Fibroblast of skin of scalp (primary cell): ENCODE measurements around the gene OPCML.
A peak's percentile ranks its signal among the peaks of the same experiment; 100 is the strongest.

ENCODE experiments used
- DNase-seq: peaks from one replicate; pipeline ENCODE4 v3.0.0-alpha.2; 2013

Gene OPCML

DNA sequence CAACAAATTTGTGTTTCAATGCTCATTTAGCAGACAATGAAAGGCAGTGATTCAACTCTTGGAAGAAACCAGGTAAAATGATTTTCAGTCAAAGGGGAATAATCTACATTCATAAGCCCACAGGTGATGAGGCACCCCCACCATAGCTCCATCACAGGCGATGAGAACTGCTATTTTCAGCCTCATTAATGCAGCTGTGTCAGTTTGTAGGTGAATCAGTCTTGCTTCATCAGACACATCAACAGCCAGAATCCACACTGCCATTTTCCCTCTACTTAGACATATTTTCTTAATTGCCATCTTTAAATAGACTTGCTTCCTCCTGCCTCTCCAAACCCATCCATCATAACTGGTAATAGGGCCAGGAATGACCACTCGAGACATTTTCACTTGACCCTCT is 701.0 kb downstream of the OPCML start:
- no peak for DNase-seq

DNA sequence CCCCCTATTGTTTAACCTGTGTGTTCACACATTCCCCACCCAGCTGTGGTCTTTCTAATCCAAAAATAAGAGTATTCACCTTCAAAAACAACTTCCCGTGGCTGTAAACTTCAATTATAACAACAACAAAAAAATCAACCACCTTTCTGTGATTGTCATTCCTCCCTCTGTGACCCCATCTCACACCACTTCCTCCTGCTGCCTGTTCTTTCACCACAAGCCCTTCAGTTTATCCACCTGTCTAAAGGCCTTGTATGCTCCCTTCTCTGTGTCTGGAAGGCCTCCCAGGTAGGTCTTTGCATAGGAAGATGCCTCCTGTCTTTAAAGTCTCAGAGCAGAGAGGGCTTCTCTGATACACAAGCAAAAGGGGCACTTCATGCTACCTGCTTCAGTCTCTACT is 707.7 kb downstream of the OPCML start:
- DNase-seq, result no peak

DNA sequence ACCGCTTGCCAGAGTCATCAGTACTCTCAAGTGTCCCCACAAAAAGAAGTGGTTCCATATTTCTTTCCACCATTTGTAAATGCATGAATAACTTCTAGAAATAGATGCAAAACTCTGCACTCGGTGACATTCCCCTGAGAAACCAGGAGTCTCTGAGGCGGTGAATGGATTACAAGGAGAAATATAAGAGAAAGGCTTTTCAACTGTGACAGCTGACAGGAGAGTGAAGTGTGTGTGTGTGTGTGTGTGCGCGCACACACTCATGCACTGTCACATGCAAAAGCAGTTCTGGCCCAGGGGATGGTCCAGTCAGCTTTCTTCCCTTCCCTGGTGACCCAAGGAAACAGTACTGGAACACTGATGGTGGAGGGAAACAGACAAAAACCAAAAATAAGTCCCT is 710.0 kb downstream of the OPCML start:
- no peak for DNase-seq

DNA sequence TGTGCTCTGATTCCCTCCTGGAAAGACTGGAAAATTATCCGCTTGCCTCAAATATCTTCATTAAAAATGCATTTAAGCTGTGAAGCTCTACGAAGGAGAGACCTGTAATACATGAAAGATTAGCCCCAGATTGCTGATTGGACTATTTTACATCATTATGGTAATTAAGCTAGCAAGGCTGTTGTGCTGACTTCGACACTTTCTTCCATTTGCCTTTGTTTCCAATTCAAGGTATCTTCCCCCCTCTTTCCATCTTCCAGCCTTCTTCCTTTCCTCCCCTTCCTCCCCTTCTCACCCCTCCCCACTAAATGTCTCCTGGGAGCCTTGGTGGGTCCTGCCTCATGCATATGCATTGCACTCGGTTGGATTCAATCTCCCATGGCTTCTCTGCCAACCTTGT is 710.8 kb downstream of the OPCML start:
- no peak for DNase-seq

DNA sequence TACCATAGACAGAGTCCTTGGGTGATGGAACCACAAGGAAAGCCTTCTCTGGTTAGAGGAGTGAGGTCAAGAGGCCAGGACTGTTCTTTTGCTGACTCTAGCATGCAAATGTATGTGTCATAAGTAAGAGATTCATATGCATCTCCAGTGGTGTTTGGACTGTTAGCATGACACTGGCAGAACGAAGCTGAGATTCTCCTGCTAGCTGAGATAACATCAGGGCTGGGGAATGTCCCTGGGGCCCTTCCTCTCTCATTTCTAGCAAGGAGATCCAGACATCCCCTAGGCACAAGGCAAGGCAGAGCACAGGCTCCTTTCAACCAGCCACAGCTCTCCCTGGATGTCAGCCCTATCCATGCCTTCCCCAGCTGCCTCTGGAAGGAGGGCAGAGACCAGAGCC is 711.3 kb downstream of the OPCML start:
- peak; percentile 95 for DNase-seq

DNA sequence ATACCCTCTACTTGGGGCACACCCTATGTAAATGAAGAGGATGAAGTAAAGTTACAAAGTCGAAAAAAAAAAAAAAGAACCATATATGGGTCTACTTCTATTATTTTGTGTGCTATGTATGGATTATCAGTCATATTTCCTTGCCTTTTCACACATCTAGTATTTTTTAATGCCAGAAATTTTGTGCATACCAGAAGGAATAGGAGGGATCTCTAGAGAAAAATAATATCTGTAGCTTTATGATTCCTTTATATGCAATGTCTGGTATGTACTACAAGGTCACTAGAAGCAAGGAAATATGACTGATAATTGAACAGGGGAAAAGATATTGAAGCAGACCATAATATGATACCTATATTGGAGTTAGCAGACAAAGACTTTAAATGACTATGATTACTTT is 713.4 kb downstream of the OPCML start:
- DNase-seq, result peak; percentile 79

DNA sequence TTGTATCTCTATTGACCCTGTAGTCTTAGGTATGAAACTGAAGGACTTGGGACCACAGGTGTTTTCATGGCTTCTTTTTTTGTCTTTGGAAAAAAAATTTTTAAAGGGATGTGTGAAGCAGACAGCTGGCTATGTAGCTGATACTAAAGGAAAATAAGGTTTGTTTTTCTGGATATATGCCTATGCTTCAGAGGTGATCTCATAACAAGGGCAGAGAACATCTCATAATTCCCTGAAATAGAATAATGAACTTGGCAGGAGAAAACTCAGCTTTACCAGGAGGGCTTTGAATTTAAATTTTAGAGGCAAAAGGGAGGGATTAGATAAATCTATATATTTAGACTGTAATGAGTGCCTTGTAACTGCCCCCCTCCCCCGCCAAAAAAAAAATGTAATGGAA is 714.9 kb downstream of the OPCML start:
- DNase-seq, result no peak

DNA sequence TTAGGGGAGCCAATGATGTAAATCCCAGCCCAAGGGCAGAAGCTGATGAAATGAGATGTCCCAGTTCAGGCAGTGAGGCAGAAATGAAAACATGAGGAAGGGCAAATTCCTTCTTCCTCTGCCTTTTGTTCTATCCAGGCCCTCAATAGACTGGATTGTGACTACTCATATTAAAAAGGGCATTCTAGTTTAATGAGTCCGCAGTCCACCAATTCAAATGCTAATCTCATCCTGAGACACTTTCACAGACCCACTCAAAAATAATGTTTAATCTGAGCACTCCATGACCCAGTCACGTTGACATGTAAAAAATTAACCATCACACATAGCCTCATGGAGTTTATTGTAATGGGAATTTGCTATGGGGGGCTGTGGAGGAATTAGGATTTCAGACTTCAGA is 717.9 kb downstream of the OPCML start:
- DNase-seq, result no peak

DNA sequence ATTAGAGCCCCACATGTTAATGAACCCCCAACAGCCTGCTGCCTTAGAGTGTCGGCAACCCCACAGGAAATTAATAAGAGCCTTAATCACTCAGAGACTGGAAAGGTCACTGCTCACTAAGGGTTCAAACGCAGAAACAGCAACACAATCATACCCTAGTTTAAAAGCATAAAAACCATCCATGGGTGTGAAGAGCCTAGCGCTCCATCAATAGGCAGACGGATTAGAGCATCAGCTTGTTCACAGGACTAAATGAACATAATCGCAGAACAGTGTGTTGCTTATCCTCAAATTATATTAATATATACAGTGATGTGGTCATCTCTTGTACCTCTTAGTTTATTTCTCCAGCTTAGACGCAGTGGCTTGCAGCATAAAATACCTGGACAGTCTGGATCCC is 720.7 kb downstream of the OPCML start:
- DNase-seq, result no peak

DNA sequence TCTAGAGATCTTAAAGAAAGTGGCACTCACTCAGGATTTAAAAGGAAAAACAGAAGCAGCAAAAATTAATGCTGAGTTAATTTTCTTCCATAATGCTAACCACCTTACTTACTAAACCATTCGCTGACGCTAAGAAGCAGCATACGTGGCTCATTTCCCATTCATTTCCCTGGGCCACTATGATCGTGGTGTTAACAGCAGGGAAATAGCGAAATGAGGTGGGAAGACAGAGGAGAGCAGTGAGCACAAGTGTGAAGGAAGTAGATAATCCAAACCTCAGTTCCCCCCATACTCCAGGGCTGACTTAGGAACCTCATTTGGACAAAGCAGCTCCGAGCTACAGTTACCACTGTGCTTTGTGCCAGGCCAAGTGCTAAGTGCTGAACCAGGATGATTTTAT is 723.2 kb downstream of the OPCML start:
- no peak for DNase-seq

DNA sequence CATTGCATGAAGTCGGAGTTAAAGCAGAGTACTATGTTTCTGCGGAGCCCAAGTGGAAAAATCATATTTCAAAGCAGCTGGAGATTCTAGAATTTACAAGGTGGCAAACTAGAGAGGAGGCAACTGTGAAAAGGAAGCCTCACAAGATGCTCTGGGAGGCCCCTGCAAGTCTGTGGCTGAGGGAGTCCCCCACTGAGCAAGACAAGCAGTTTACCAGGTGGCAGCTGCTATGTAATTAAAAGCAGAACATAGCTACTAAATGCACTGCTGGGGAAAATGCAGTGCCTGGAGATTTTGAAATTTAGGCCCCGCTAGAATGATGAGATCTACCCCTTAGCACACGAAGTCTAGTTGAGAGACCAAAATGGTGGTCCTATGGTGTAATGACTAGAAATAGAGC is 728.0 kb downstream of the OPCML start:
- no peak for DNase-seq

DNA sequence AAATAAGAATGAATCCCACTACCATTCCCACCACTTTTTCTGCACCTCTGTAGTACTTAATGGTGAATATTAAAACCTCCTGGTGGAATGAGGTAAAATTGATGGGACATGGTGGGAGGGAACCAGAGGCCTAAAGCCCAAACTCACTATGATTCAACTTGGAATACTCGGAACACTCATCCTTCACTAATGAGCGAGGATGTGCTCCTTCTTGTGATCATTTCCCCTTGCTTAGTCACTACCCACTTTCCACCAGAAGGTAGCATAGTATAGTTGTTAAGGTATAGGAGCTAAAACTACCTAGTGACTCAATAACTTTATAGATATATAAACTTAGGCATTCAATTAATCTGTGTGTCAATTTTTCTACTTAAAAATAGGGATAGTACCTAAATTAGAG is 728.9 kb downstream of the OPCML start:
- peak; percentile 15 for DNase-seq

DNA sequence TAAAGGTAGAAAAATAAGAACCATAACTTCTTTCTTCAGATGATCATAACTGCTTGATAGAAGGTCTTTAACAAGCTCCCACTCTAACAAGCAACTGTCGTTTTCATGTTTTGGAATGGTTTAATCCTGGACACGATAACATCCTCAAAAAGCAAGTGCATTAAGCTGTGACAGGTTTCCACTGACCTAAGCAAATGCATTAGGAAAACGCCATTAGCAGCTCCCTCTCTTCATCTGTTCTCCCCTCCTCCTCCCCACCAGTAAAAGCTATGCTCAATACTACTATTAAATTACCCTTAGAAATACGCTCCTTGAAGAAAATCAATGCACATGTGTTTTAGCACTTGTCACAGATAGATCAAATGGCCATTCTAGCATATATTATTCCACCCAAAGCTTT is 729.4 kb downstream of the OPCML start:
- DNase-seq, result no peak

DNA sequence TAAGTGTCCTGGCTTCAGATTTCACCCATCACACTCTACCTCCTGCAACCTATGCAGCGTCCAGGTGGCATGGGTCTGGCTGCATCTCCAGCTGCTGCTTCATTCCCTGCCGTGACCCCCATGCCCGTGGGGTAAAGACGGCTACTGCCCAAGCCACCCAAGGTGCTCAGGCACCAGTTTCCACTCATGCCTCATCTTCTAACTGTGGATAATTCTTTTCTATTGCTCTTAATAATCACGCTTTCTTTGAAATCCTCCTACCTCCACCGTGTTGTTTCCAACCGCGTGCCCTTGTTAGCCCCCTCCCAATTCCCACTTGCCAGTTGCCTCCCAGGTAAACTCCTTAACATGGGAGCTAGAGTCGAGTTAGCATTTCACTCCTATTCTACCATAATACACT is 738.5 kb downstream of the OPCML start:
- no peak for DNase-seq

DNA sequence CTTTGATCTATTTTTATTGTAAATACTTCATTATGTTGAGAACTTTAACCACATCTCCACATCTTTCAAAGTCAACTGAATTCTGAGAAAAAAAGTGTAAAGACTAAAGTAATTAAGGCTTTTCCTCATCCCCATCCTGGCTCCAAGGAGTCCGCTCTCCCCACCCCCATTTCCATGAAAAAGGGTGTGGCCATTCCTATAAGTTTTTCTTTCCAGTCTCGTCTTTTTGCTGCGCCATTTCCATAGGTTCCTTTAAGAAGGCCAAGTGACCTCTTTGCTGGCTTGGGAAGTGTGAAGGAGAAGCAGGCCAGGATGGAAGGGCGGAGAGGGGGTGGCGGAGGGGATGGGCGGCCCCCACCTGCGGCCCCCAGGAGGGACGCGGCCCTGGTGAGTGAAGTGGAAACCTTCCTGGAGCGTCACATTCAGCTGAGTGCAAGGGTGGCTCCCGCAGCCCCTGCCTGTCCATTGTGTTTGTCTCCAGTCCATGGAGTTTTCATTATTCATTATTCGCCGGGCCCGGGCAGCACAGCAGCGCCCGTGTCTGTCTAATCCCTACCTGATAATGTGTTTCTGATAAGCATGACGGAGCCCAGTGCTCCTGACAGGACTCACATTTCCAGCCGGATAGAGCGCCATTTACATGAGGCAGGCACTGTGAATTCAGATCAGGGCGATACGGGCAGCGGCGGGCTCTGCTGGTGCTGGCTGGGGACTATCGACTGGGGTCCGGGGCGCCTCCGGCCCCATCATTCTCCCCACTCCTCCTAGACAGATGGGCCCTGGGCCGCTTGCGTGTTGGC is 739.8 kb downstream of the OPCML start:
- DNase-seq, result no peak

DNA sequence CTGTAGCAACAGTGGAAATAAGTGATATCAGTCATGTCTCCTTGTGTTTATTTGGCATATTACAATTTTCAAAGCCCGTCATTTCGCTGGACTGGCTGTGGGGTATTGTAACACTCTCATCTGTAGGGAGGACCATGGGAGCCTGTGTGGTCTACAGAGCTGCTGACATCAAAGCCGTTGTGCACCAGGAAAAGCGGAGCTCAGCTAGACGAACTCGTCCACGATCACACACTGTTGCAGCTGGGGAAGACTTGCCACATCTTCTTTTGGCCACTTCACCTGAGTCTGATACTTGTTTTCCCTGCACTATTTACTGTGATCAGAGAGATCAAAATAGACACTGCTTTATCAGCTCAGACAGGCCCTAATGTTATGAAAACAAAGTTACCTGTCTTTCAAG is 741.3 kb downstream of the OPCML start:
- DNase-seq, result no peak

DNA sequence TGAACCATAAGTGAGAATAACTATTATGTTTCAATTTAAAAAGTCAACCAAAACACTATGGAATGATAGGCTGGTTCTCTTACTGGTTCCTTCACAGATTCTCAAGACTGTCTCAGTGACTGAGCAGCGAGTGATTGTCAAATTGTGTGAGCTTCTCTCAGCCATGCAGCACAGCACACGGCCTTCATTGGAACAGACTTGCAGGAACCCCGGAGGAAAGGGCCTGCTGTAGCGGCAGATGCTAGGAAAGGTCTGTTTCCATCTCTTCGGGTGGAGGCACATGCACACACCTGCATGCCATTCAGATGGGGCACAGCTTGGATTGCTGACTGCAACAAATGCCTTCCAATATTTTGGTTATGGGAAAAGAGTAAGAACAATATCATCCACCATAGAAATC is 741.8 kb downstream of the OPCML start:
- no peak for DNase-seq

DNA sequence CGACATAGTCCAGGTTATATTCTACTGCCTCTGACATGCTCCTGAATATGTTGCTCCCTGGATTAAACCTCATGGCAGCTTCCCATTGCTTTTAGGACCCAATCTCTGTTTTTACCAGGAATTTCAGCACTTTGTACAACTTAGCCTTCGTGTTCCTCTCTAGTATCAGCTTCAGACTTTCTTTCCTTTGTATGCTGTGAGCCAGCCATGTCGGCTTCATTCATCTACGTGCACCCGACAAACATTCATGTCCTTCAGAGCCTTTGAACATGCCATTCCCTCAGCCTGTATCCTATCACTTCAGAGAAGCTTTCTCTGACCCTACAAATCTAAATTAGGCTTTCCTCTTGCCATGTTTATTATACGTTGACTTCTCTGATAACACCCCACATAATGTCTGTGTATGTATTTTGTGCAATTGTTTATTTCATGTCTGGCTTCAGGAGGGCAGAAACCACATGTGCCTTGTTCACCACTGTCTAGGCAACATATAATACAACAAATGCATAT is 743.4 kb downstream of the OPCML start:
- DNase-seq, result no peak

DNA sequence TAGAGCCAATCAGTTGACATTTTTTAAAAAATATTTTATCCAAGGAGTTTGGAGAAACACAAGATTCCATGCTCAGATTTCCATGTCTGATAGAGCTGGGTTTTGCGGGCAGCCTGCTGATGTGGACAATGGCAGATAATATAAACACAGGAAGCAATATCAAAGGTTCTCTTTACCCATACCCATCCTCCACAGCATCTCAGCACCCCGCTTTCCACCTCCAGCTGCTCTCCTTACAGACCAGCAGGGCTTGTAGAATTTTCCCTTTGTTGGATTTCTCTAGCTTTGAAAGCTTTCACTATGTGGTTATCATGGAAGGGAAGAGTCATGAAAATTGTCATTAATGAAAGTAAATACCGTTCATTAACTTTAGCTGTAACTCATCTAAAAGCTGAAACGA is 746.4 kb downstream of the OPCML start:
- no peak for DNase-seq

DNA sequence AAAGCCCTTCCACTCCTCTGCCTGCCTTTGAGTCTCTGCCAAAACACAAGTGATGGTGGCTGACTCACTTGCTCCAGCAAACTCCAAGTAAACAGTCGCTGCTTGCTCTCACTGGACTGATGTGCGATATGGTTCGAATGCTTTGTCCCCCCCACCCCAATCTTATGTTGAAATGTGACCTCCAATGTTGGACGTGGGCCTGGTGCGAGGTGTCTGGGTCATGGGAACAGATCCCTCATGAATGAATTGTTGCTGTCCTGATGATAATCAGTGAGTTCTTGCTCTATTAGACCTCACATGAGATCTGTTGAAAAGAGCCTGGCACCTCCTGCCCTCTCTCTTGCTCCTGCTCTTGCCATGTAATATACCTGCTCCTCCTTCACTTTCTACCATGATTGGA is 747.9 kb downstream of the OPCML start:
- DNase-seq, result peak; percentile 8

DNA sequence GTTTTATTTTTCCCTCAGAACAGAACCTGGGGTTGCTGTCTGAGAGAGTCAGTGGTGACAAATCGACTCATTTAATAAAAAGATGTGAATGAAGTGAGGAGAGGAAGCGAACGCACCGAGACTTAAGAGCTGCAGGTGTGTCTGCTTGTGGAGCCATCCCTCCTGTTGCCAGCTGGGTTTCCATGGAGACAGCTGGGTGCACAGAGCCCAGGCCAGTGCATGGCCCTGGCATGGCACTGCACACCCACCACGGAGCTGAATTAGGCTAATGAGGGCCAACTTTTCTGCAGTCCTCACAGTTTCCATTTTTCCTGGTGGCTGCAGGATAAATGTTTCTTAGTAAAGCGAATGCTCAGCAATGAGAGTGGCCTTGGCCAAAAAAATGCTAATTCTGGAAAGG is 750.2 kb downstream of the OPCML start:
- no peak for DNase-seq

DNA sequence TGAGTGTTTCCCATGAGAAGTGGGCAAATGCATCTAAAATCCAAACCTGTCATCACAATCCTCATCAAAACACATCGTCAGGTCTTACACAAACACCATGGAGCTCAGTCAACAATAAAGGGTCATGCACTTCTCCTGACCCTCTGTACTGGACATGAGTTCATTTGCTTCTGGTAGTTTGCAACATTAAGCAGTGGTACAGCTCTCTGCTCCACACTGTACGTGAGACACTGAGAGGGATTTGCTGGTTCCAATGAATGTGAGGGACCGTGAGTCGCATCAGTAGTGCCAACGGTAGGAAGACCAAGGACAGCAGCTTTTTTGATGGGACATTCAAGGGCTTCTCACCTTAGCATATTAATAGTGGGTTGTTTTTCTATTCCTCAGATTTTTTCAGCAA is 752.3 kb downstream of the OPCML start:
- DNase-seq, result no peak

DNA sequence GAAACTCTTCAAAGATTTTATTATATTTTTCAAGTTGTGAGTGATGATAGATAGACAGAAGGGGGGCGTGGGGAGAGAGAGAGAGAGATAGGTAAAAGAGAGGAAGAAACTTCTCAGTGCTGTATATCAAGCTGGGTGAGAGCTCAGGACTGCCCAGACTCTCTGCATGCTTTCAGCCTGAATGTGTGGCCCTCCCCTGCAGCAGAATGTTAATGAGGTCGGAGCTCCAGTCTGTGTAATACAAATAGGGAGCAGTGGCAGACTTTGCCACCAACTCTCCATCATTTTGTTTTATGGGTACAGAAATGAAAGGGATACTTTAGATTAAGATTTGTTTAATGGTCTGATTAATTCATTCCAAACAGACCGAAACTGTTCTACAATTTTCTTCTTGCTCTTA is 752.8 kb downstream of the OPCML start:
- peak; percentile 35 for DNase-seq

DNA sequence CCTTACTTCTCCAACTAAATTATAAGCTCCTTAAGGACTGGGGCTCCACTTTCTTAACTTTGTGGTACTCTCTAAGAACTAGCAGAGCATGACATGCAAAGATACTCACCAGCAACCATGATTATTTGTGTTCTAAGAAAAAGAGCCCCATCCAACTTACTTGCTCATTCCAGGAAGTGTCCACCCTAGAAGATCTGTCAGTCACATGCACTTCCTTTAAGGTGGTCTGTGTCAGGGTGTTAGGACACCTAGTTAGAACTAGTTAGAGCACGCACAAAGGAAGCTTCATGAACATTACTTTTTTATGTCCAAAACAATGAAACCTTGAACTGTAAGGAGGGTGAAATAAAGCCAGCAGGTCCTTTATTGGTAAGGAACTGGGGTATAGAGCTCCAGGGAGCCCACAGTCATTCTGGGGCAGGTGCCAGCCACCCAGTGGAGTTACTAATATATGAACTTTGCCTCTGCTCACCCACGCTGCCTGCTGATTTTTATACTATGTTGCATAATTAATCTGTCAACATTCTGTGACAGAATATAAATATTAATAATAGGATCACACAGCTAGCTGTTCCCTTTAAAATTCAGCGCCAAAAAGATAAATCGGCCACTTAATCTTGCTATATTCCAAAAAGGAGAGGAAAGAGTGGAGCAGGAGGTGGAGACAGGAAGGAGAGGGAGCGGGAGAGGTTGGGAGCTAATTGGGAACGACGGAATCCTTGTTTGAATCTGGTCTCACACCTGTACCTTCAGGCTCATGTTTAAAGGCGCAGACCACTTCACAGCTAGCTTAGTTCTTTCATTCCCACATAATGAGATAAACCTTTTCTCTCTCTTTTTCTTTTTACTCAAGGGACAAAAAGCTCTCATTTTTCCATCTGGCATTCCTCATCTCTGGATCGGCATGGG is 755.0 kb downstream of the OPCML start:
- no peak for DNase-seq
